Measurements from ENCODE around the gene CHD9NB.
"Not testable (repeated sequence)": the region's sequence is repeated elsewhere in the genome, so short reads cannot be mapped to it uniquely, and the experiment has no call there.

The CHD9NB gene

GRCh38 chr16:53043986-53044601 lies 8.6 kb downstream of the CHD9NB start:
- in situ Hi-C loops (cut with MboI; ENCODE audit: low sequenced_read_pairs, unreplicated experiment) = no loop called here
- TF ChIP-seq, protein P1, sequence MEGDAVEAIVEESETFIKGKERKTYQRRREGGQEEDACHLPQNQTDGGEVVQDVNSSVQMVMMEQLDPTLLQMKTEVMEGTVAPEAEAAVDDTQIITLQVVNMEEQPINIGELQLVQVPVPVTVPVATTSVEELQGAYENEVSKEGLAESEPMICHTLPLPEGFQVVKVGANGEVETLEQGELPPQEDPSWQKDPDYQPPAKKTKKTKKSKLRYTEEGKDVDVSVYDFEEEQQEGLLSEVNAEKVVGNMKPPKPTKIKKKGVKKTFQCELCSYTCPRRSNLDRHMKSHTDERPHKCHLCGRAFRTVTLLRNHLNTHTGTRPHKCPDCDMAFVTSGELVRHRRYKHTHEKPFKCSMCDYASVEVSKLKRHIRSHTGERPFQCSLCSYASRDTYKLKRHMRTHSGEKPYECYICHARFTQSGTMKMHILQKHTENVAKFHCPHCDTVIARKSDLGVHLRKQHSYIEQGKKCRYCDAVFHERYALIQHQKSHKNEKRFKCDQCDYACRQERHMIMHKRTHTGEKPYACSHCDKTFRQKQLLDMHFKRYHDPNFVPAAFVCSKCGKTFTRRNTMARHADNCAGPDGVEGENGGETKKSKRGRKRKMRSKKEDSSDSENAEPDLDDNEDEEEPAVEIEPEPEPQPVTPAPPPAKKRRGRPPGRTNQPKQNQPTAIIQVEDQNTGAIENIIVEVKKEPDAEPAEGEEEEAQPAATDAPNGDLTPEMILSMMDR (IDR thresholded peaks at IDR 0.05; ENCODE audit: borderline replicate concordance, control extremely low read depth, extremely low read depth, insufficient read depth, missing control alignments) = no peak
- no peak for DNase-seq (ENCODE audit: low spot score)

DNA sequence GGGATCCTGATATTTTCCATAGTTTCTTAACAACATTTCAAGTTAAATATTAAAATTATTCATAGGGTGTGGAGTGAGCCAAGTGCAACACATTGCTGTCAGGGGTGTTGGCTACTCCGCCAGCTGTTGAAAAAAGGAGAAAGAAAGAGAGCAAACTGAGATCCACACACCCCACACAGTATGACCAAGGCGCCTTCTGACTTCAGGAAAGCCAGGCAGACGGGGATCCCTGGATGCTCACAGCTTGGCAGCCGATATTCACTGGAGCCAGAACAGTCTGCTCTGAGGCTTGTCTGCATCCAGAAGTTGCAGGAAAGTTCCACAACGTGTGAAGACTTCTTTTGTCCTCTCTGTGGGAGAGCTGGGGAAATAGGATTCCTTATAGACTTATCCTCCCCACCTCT lies 9.3 kb downstream of the CHD9NB start:
- DNase-seq (ENCODE audit: low spot score) = no peak
- in situ Hi-C loops (cut with MboI; ENCODE audit: low sequenced_read_pairs, unreplicated experiment) = no loop called here
- TF ChIP-seq, protein P1 (IDR thresholded peaks at IDR 0.05; ENCODE audit: borderline replicate concordance, control extremely low read depth, extremely low read depth, insufficient read depth, missing control alignments) = no peak

DNA sequence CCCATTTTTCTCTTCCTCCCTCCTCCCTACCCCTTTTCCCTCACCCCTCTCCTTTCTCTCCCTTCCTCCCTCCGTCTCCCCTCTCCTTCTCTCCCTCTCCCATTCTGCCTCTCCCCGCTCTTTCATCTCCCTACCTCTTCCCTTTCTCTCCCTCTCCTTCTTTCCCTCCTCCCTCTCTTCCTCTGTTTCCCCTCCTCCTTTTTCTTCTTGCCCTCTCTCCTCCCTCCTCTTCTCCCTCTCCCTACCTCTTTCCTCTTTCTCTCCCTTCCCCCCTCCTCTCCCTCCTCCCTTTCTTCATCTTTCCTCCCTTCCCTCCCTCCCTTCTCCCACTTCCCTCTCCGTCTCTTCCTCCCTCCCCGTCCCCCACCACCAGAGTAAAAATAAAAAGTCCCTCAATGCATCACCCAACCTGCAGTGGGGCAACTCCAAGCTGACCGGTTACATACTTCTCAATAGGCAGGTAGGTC lies 10.4 kb downstream of the CHD9NB start:
- TF ChIP-seq, protein P1 (IDR thresholded peaks at IDR 0.05; ENCODE audit: borderline replicate concordance, control extremely low read depth, extremely low read depth, insufficient read depth, missing control alignments) = no peak
- DNase-seq (ENCODE audit: low spot score) = no peak
- in situ Hi-C loops (cut with MboI; ENCODE audit: low sequenced_read_pairs, unreplicated experiment) = no loop called here

DNA sequence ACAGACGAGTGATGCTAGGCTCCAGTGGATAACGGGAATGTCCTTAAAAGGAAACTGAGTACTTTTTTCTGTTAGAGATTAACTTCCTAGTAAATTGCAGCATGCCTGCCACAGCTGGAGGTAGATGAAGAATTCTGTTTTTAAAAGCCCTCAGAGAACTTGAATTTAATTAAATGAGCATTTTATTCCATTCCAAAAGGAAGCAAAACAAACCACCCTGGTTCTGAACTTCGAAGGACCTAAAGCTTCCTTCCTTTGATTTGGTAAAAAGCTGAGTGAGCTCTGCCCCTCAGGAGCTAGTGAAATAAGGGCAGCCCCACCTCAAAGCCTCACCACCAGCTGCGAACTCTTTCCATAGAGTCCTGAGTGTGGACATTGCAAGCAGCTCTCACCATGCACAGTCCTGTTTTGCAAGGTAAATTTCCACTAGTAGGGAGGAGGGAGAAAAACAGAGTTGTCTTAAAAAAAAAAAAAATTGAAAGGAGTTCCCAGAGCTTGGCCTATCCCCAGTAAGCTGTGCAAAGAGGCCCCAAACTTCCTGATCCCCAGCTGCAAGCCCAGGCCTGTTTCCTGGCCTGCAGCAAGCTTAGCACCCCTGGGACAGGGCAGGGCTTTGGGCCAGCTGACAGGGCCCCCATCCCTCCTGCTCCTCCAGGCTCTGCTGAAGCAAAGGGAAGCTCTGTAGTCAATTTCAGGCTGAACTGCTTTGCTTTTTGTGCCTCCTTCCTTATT lies 11.2 kb downstream of the CHD9NB start:
- no peak for DNase-seq (ENCODE audit: low spot score)
- in situ Hi-C loops (cut with MboI; ENCODE audit: low sequenced_read_pairs, unreplicated experiment) = no loop called here
- TF ChIP-seq, protein P1 (IDR thresholded peaks at IDR 0.05; ENCODE audit: borderline replicate concordance, control extremely low read depth, extremely low read depth, insufficient read depth, missing control alignments) = no peak

- TF ChIP-seq, protein P1 (IDR thresholded peaks at IDR 0.05; ENCODE audit: borderline replicate concordance, control extremely low read depth, extremely low read depth, insufficient read depth, missing control alignments) = no peak
- in situ Hi-C loops (cut with MboI; ENCODE audit: low sequenced_read_pairs, unreplicated experiment) = no loop called here
- no peak for DNase-seq (ENCODE audit: low spot score)
Measured at GRCh38 chr16:53040788-53041187, 11.9 kb downstream of the CHD9NB start.

- DNase-seq (ENCODE audit: low spot score); in situ Hi-C loops (cut with MboI; ENCODE audit: low sequenced_read_pairs, unreplicated experiment): not testable (repeated sequence)
Measured at GRCh38 chr16:53036711-53037110, 16.0 kb downstream of the CHD9NB start.

DNA sequence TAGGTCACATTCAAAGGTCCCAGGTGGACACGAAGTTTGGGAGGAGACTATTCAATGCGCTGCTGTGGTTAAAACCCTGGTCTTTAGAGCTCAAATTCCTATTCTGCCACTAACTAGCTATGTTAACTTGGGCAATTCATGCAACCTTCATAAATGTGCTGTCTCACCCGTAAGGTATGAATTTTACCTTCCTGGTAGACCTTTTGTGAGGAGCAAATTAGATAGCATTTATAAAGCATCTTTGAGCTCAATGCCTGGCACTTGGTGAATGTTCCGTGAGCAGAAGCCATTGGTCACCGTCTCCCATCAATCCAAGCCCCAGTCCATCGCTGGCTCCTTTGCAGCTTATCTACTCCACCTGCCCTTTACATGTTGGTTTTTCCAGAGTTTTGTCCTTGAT lies 16.6 kb downstream of the CHD9NB start:
- TF ChIP-seq, protein P1 (IDR thresholded peaks at IDR 0.05; ENCODE audit: borderline replicate concordance, control extremely low read depth, extremely low read depth, insufficient read depth, missing control alignments) = no peak
- no peak for DNase-seq (ENCODE audit: low spot score)
- in situ Hi-C loops (cut with MboI; ENCODE audit: low sequenced_read_pairs, unreplicated experiment) = no loop called here
